DND-41 (cell line): ENCODE measurements around the gene RAPGEF1.

Experiments
- ATAC-seq: fragments of 200-7000 bp; cut with Tn5 transposase; 3 replicates; pipeline ENCODE4 v1.9.1; 2021; ENCODE audit warnings: low read depth; ENCODE audit not compliant: insufficient read depth
- DNase-seq: peaks from one replicate; pipeline ENCODE4 v3.0.0-alpha.2; 2020
- H2AFZ ChIP-seq: 2 replicates; pipeline ENCODE4 v1.6.0; 2012; ENCODE audit warnings: low read depth, low read length
- H3K27ac ChIP-seq: 2 replicates; pipeline ENCODE4 v1.5.1; 2012; ENCODE audit warnings: low read length, inconsistent platforms
- H3K27me3 ChIP-seq: fragments of 200-600 bp; sonication (generic); 2 replicates; pipeline ENCODE4 v1.6.0; 2012; ENCODE audit warnings: low read length, mild to moderate bottlenecking, inconsistent platforms; ENCODE audit not compliant: insufficient read depth, poor library complexity
- H3K36me3 ChIP-seq: 2 replicates; pipeline ENCODE4 v1.5.1; 2012; ENCODE audit warnings: low read length, inconsistent platforms; ENCODE audit not compliant: insufficient read depth
- H3K4me1 ChIP-seq: 2 replicates; pipeline ENCODE4 v1.5.1; 2012; ENCODE audit warnings: mild to moderate bottlenecking, low read length; ENCODE audit not compliant: insufficient read depth
- H3K4me2 ChIP-seq: 2 replicates; pipeline ENCODE4 v1.6.0; 2012; ENCODE audit warnings: mild to moderate bottlenecking, moderate library complexity, low read length, inconsistent platforms; ENCODE audit not compliant: insufficient read depth
- H3K4me3 ChIP-seq, 2 experiments: fragments of 200-600 bp in 1 of 2; shearing (Covaris generic) in 1 of 2; 2 replicates each; pipeline ENCODE4 v1.5.1; 2012 to 2016; ENCODE audit warnings: inconsistent platforms in 2 of 2, low read length in 2 of 2, mild to moderate bottlenecking in 2 of 2, low read depth in 1 of 2, moderate library complexity in 1 of 2
- H3K79me2 ChIP-seq: 2 replicates; pipeline ENCODE4 v1.6.0; 2012; ENCODE audit warnings: low read length, inconsistent platforms; ENCODE audit not compliant: insufficient read depth
- H3K9ac ChIP-seq: 2 replicates; pipeline ENCODE4 v1.6.0; 2012; ENCODE audit warnings: low read depth, mild to moderate bottlenecking, inconsistent platforms, low read length, moderate library complexity
- H3K9me3 ChIP-seq: 2 replicates; pipeline ENCODE4 v1.5.1; 2012; ENCODE audit warnings: low read length, moderate library complexity, mild to moderate bottlenecking, inconsistent platforms; ENCODE audit not compliant: insufficient read depth, severe bottlenecking
- H4K20me1 ChIP-seq: 2 replicates; pipeline ENCODE4 v1.6.0; 2012; ENCODE audit warnings: low read length; ENCODE audit not compliant: insufficient read depth
- CTCF ChIP-seq: IDR thresholded peaks from 2 replicates; pipeline ENCODE4 v1.5.1; 2012; ENCODE audit warnings: borderline replicate concordance, low read length, moderate library complexity, mild to moderate bottlenecking; ENCODE audit not compliant: poor library complexity, severe bottlenecking; ENCODE audit errors: extremely low read depth
- EZH2 ChIP-seq: IDR thresholded peaks from 3 replicates; pipeline ENCODE4 v1.6.1; 2012; ENCODE audit warnings: borderline replicate concordance, low read depth, mild to moderate bottlenecking, moderate library complexity, low read length, inconsistent platforms; ENCODE audit not compliant: severe bottlenecking

The RAPGEF1 gene

DNA sequence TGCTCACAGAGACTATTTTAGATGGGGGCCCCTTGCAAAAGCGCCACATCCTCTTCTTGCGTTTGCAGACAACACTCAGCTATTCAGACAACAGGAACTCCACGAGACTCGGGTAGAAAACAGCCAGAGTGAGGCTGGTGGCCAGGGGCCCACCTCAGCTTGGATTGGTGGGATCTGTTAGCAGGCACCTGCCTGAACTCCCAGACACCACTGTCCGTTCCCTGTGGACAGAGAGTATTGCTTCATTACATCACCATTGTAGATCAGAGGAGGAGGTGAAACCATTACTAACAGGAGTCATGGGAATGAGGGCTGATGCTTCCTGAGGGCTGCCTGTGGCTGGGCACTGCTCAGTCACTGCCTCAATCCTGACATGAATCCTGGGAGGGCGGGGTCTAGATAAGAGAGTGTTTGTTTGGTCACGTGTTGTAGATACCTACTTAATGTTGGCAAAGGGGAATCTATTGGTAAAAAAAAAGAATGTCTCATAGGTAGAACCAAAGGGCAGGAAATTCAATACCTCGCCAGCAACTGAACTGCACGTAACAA lies 4.4 kb upstream of the RAPGEF1 start:
- no peak overlapping the region for H2AFZ ChIP-seq
- no peak overlapping the region for H3K9ac ChIP-seq
- H3K27ac ChIP-seq, result no peak overlapping the region
- H4K20me1 ChIP-seq, result no peaks in the 10 kb centered on the region
- TF ChIP-seq EZH2 (no peak), CTCF (no peak)
- no peak overlapping the region for H3K4me3 ChIP-seq
- ATAC-seq (no peak), DNase-seq (no peak)
- no peaks in the 10 kb centered on the region for H3K36me3 ChIP-seq
- peaks cover 4% of the 10 kb centered on the region for H3K9me3 ChIP-seq
- H3K4me1 ChIP-seq, result peaks cover 3% of the 10 kb centered on the region; the same call in 1 of the 2 replicates
- H3K79me2 ChIP-seq, result peaks cover 3% of the 10 kb centered on the region
- H3K4me2 ChIP-seq, result no peak overlapping the region
- no peaks in the 10 kb centered on the region for H3K27me3 ChIP-seq

- H3K36me3 ChIP-seq, result no peaks in the 10 kb centered on the region
- H3K9me3 ChIP-seq, result peaks cover 4% of the 10 kb centered on the region
- no peak for ATAC-seq
- peaks cover 5% of the 10 kb centered on the region; the same call in 1 of the 2 replicates for H4K20me1 ChIP-seq
- H2AFZ ChIP-seq, result no peak overlapping the region
- H3K4me3 ChIP-seq, result no peak overlapping the region
- H3K79me2 ChIP-seq, result peaks cover 11% of the 10 kb centered on the region
- no peak overlapping the region for H3K27ac ChIP-seq
- H3K4me2 ChIP-seq, result no peak overlapping the region
- no peak for DNase-seq
- H3K9ac ChIP-seq, result no peak overlapping the region
- TF ChIP-seq CTCF (no peak), EZH2 (no peak)
- peaks cover 9% of the 10 kb centered on the region for H3K4me1 ChIP-seq
- no peaks in the 10 kb centered on the region for H3K27me3 ChIP-seq
Measured at GRCh38 chr9:131743501-131743900, 3.6 kb upstream of the RAPGEF1 start.

- H3K4me1 ChIP-seq, result peaks cover 13% of the 10 kb centered on the region
- no peaks in the 10 kb centered on the region for H3K27me3 ChIP-seq
- H3K27ac ChIP-seq, result no peak overlapping the region
- H3K79me2 ChIP-seq, result peaks cover 15% of the 10 kb centered on the region
- no peak overlapping the region for H3K4me3 ChIP-seq
- no peak overlapping the region for H3K4me2 ChIP-seq
- ATAC-seq (no peak), DNase-seq (no peak)
- no peak overlapping the region for H3K9ac ChIP-seq
- peaks cover 4% of the 10 kb centered on the region for H3K9me3 ChIP-seq
- H4K20me1 ChIP-seq, result peaks cover 9% of the 10 kb centered on the region; the same call in 1 of the 2 replicates
- no peaks in the 10 kb centered on the region for H3K36me3 ChIP-seq
- H2AFZ ChIP-seq, result no peak overlapping the region
- TF ChIP-seq CTCF (no peak), EZH2 (no peak)
Measured at GRCh38 chr9:131743096-131743495, 3.2 kb upstream of the RAPGEF1 start.

DNA sequence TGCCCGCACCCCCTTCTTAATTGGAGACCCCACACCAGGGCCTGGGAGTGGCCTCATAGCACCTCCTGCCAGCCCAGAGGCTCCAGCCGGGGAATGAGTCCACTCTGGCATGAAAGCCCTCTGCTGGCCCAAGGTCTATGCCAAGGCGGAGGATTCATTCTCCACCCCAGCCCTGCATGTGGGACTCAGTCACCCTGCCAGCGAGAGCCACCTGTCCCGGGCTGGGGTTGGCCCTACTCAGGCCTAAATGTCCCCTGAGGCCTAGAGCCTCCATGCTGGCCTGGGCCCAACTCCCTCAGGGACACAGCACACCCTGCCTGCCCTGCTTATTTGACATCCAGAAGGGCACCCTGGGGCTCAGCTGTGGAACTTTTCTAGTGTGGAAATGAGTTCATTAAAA lies 1.0 kb upstream of the RAPGEF1 start:
- ATAC-seq (no peak), DNase-seq (no peak)
- no peak for TF ChIP-seq CTCF
- TF ChIP-seq EZH2, result no peak
- Histone ChIP-seq H2AFZ (no peak overlapping the region), H3K4me3 (no peak overlapping the region), H3K4me1 (peaks cover 27% of the 10 kb centered on the region), H3K9me3 (peaks cover 4% of the 10 kb centered on the region), H4K20me1 (peaks cover 25% of the 10 kb centered on the region), H3K27ac (no peak overlapping the region), H3K79me2 (peaks cover 34% of the 10 kb centered on the region), H3K9ac (no peak overlapping the region), H3K27me3 (no peaks in the 10 kb centered on the region), H3K4me2 (no peak overlapping the region), H3K36me3 (no peaks in the 10 kb centered on the region)
